GM18867 (cell line): ENCODE data around the gene CCDC81.
A peak's percentile ranks its signal among the peaks of the same experiment; 100 is the strongest.

ENCODE experiments used
- ATAC-seq: cut with Tn5 transposase; IDR thresholded peaks from one replicate; pipeline ENCODE4 v1.9.1; 2021; ENCODE audit warnings: mild to moderate bottlenecking, moderate library complexity; ENCODE audit not compliant: unreplicated experiment

The CCDC81 gene

GRCh38 chr11:86435711-86436110, 61.0 kb downstream of the CCDC81 start:
- ATAC-seq: no peak

- ATAC-seq: no peak
These were observed 64.0 kb downstream of the CCDC81 start for GRCh38 chr11:86438685-86439084.

GRCh38 chr11:86440305-86440716, 65.6 kb downstream of the CCDC81 start:
- ATAC-seq: no peak

- ATAC-seq: no peak
These were observed 66.2 kb downstream of the CCDC81 start for GRCh38 chr11:86440843-86441242.

GRCh38 chr11:86442420-86442819, 67.7 kb downstream of the CCDC81 start:
- no peak for ATAC-seq

GRCh38 chr11:86442827-86443226, 68.1 kb downstream of the CCDC81 start:
- ATAC-seq: no peak

- ATAC-seq: no peak
These were observed 68.7 kb downstream of the CCDC81 start for GRCh38 chr11:86443415-86443814.

GRCh38 chr11:86444981-86445380, 70.3 kb downstream of the CCDC81 start:
- no peak for ATAC-seq

- ATAC-seq: no peak
These were observed 71.7 kb downstream of the CCDC81 start for GRCh38 chr11:86446163-86446923.

GRCh38 chr11:86446924-86447285, 72.2 kb downstream of the CCDC81 start:
- ATAC-seq: no peak

GRCh38 chr11:86447763-86448480, 73.2 kb downstream of the CCDC81 start:
- no peak for ATAC-seq

GRCh38 chr11:86449993-86450629, 75.4 kb downstream of the CCDC81 start:
- ATAC-seq: no peak

- no peak for ATAC-seq
These were observed 78.8 kb downstream of the CCDC81 start for GRCh38 chr11:86453290-86454030.

GRCh38 chr11:86456075-86456939, 81.6 kb downstream of the CCDC81 start:
- ATAC-seq: peak; percentile 86

- no peak for ATAC-seq
These were observed 83.8 kb downstream of the CCDC81 start for GRCh38 chr11:86458294-86459001.

GRCh38 chr11:86459002-86459385, 84.3 kb downstream of the CCDC81 start:
- no peak for ATAC-seq

GRCh38 chr11:86459682-86460460, 85.2 kb downstream of the CCDC81 start:
- ATAC-seq: no peak

GRCh38 chr11:86460461-86461385, 86.0 kb downstream of the CCDC81 start:
- no peak for ATAC-seq
